Fibroblast of skin of back (primary cell): ENCODE results near the gene RHOBTB1. TPM values are rescaled to one million over a fixed set of nuclear protein-coding genes. Genes with fewer than 3 reads are reported as not detected.
"Not testable (repeated sequence)": the region's sequence is repeated elsewhere in the genome, so short reads cannot be mapped to it uniquely, and the experiment has no call there.

Experiments
- DNase-seq: peaks from one replicate; pipeline ENCODE4 v3.0.0-alpha.2; 2013
- polyA plus RNA-seq, 2 experiments: library from polyadenylated mRNA; unstranded; fragments of 120-200 nt; gene quantifications; one replicate each; pipeline ENCODE4 v1.2.1, GENCODE V29; 2013; ENCODE audit not compliant: insufficient read length in 2 of 2

Gene RHOBTB1, protein sequence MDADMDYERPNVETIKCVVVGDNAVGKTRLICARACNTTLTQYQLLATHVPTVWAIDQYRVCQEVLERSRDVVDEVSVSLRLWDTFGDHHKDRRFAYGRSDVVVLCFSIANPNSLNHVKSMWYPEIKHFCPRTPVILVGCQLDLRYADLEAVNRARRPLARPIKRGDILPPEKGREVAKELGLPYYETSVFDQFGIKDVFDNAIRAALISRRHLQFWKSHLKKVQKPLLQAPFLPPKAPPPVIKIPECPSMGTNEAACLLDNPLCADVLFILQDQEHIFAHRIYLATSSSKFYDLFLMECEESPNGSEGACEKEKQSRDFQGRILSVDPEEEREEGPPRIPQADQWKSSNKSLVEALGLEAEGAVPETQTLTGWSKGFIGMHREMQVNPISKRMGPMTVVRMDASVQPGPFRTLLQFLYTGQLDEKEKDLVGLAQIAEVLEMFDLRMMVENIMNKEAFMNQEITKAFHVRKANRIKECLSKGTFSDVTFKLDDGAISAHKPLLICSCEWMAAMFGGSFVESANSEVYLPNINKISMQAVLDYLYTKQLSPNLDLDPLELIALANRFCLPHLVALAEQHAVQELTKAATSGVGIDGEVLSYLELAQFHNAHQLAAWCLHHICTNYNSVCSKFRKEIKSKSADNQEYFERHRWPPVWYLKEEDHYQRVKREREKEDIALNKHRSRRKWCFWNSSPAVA
- polyA plus RNA-seq (2013, experiment 1 of 2; ENCODE audit: insufficient read length): 13.6 TPM
- 17.3 TPM for polyA plus RNA-seq (2013, experiment 2 of 2; ENCODE audit: insufficient read length)

DNA sequence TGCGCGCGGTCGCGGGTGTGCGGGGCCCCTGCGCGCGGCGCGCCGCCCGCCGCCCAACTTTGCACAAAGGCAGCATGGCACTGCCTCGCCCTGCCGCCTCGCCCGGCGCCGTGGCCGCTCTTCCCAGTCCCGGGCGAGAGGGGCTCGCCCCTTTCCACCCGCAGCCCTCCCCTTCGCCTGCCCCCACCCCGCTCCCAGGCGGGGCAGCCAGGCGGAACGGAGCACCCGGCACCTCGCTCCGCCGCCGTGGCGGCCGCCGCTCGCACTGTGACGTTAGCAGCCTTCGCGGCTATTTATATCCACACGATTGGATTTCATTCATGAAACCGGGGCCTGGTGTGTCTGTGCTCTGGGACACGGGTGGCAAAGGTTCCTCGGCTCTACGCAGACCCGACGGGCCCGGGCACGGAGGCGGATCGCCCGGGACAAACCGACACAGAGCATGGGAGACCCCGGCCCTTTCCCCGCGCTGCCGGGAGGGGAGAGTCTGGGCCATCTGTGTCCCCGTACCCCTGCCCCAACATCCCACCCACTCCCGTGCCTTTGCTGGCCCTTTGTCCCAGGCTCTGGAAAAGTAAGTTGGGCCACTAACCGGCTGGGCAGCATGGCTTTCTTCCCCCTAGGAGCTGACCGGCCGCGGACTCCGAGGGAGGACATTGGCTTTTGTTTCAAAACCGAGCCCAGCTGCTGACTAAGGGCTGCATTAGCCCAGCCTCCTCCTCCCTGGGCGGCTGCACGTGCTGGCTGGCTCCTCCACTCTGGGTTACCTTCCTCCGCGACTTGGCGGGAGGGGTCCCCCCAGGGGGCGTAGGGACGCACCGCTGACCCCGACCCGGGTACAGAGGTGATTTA is at the start of gene RHOBTB1:
RHOBTB1 (minus strand) TSS at position 128 of the 852 bp plus-strand sequence. CDS start 32,643 bp downstream, outside the sequence.
- DNase-seq: peak; percentile 89

DNA sequence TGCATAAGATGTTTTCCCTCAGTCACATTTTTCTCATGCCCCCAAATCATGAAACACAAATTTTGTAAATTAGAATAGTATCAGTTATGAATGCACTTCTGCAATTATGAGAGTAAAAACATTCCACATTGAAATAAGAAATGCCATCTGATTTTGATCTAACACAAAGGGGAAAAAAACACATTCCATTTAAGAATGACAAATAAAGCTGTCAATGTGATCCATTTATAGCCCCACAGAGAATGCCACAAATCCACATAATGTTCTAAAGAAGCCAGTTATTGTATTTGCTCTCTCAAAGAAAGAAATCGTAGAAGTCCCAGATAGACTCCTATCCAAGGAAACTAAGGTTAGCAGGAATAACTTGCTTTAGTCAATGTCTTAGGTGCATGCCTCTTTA is 48.7 kb upstream of the RHOBTB1 start:
- DNase-seq: peak; percentile 28

DNA sequence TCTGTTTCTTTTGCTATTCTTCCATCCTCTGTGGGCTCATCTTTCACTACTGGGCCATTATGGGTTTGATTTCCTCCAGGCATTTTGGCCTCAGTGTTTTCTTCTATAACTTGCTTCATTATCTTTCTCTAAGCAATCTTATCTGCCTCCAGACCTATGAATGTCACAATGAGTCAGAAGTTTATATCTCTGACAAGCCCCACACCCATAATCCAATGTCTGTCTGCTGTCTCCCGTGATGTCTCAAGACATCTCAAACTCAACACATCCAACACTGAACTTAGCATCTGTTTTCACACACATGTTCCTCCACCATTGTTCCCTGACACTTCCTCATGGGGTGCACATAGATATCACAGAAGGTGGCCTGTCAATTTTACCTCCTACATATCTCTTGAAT is 46.7 kb upstream of the RHOBTB1 start:
- DNase-seq: no peak

DNA sequence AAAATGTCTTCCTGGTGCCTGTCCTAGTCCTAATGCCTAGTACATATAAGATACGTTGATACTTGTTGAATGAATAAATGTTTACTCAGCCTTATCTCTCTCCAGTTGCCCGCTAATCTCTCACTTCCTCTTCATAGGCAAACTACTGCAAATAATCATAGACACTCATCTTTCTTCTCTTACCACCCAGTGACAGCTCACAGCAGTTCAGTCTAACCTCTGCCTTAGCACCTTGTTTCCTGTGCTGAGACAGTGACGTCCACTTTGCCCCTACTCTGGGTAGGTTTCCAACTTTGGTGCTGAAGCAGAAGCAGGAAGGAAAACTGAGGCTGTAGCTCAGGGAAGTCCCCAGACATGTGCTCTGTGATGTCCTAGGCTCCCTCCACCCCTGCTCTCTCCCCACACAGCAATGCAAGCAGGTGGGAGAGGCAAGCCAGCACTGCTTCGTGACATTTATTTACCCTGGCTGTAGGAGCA is 45.5 kb upstream of the RHOBTB1 start:
- DNase-seq: no peak

DNA sequence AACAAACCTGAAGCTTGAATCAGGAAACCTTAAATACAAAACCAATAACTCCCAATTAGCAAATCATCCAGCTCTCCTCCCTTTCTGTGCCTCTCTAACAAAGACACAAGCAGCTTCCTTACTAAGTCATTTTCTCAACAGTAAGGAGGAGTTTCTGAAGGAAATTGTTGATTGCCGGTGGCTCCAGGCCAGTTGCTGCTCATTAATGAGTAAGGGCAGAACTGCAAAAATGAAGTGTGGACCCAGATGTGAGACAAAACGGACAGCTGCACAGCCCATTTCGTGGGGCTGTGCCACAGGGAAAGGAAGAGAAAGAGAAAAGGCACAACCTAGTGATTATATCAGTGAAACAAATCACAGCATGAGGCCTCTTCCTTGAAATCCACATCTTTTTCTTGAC is 42.8 kb upstream of the RHOBTB1 start:
- no peak for DNase-seq

DNA sequence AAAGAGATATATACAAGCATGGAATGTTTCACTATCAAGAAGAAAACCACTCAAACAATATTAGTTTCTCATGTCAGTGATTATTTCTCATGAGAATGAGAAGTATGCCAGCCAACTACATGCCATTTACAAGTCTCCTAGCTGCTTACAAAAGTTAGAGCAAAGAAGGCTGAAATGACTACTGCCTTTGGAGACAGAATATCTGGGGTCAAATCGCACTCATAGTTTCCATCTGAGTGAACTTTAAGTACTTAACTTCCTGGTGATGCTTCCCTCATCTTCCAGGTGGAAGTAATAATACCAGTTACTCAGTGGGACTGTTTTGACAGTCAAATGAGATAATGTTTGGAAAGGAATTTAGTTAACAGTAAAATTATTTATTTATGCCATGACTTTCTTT is 42.0 kb upstream of the RHOBTB1 start:
- no peak for DNase-seq

DNA sequence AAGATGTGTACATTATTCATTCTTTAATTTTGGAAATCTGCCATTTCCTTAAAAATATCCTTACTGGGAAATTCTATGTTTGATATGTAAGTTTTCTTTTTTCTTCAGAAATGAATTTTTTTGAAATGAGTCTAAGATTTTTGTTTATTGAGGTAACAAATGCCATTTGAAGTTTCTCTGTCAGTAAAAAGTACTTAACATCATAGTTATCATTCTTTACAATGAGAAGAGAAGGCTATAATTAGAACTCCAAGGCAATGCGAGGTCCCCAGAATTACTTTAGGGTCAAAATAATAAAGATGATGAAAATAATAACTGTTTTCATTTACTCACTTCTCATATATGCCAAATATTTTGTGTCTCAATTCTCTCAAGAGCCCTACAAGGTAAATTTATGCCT is 37.0 kb upstream of the RHOBTB1 start:
- DNase-seq: peak; percentile 69

DNA sequence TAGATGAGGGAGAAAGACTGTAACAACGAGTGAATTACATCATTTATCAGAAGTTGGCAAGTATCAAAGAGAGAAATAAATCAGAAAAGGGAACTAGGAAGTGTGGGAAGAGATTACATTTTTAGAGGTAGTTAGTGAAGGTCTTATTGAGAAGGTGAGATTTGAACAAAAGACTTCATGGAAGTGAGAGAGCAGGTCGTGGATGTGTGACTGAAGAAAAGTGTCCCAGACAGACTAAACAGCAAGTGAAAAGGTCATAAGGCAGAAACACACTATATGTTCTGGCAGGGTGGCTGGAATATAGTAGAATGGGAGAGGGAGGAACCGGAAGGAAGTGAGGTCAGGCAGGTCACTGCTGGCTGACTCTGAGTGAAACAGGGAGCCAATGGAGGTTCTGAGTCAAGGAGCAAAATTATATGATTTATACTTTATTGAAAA is 35.7 kb upstream of the RHOBTB1 start:
- no peak for DNase-seq

DNA sequence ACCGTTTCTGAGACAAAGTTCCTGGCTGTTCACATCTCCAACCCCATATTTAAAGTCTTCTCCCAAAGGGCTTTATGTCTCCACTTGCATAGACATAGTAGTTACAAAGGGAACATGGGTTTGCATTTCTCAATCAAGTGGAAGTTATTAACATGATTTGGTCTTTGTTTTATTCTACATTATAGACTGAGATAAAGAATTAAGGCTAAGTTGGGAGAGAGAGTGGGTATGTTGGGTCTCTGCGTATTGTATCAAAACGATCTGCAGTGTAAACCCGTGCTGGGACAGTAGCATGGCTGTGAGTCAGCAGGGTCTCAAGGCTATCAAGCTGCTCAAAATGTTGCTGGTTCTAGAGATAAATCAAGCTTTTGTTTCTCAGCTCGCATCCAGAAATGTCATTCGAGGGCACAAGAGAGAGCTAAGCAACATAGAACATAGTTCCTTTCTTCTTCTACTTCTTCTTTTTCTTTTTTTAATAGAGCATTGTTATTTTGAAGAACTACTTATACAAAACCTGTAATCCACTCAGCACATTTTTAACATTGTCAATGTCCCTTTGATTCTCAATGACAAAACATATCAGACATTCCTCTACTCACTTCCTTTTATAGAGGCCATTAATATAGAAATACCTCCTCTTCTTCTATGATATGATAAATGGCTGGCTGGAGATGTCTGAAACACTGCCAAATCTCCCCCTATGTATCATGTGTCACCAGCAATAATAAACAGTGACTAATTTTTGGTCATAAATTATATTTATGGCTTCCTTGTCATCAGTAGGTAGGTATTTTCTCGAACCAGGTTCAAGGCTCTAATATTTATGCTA is 34.5 kb upstream of the RHOBTB1 start:
- peak; percentile 75 for DNase-seq

DNA sequence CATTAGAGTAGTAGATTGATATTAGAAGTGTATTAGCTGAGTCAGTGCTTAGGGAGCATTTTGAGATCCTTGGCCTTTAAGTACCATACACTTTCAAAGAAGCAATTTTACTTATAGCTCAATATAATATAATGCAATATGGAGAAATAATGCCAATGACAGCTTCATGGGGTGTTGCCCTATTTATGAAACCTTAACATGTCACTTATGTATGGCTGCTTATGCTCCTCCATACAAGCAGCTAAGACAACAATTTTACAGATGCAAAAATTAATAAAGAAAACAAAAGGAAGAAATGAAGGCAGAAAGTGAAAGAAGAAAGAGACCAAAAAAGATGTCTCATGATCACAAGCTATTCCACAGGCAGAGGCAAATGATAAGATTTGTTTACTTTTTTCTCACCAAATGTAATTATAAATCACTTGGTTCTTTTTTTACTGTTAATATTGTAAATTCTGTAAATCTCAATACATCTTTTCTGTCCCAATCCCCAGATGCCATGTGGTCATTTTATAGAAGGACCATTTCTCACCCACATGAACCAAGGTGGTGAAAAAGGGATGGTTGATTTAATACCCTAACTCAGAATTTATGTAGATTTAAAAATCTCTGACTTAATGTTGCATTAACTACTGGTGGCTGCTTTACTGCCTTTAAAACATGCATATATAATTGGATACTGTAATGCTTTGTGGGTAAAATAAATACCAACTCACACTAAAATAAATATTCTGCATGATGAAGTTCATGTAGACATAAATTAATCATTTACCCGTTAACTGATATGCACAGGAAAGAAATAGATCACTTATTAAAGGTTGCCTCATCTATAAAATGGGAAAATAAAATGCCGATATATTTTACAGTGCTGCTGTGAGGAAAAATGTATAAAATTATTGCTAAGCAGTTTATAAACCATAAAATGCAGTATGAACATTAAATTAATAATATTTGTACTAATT is 33.5 kb upstream of the RHOBTB1 start:
- DNase-seq: no peak

DNA sequence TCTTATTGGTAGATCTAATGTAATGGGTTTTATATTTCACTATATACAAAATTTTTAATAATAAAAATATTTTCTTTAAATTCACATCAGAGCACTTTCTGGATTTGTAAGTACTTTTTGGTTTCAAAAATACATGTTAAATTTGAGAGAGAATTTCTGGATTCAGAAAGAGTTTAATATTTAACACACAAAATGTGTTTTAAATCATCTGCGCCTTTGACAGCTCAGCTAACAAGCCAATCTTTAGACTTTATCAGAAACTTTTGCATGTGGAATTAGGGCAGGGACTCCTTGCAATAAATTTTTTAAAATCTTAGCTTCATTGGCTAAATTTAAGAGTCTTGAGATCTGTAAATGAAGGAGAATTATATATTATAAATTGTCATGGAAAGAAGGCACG is 32.7 kb upstream of the RHOBTB1 start:
- DNase-seq: no peak

DNA sequence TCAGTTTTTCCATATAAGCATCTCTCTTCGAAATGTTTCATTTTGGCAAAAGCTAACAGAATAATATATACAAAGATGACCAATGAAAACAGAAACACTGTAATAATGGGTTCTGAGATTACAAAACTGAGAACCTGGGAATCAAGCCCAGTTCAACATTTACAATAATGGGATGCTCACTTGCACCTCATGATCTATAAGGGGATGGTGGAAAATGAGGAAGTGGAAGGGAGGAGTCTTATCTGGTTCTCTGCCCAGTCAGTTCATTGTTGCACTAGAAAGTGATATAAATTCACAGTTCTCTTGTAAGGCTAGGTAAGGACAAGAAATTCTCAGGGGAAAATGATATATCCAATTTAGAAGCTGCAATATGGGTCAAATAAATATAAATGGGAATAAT is 31.7 kb upstream of the RHOBTB1 start:
- no peak for DNase-seq

DNA sequence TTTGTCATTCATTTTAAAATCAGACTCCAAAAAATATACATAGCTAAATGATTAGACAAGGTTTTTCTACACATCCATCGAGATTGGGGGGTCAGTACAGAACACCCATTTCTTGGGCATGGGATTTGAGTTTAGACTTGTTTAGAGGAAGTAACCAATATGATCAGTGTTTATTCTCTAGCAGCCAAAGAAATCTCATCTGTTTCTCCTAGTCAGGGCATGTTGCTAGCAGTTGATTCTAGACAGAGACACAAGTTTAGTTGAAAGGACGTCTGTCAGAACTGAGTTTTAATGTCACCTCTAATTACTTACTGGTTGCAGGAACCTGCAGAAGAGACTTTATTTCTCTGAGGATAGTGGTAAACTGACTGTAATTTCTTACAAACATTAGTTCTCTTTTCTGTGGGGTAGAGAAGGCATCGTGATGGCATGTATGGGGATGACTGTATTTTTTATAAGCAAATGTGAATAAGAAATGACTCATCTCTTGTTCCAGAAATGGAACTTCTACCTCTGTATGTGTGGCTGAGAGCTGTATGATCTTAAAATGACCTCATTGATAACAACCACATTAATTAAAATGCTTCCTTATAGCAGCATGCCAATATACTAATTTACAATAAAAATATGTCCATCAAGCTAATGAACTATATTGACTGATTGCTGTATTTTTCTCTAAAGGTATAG is 30.6 kb upstream of the RHOBTB1 start:
- peak; percentile 54 for DNase-seq

DNA sequence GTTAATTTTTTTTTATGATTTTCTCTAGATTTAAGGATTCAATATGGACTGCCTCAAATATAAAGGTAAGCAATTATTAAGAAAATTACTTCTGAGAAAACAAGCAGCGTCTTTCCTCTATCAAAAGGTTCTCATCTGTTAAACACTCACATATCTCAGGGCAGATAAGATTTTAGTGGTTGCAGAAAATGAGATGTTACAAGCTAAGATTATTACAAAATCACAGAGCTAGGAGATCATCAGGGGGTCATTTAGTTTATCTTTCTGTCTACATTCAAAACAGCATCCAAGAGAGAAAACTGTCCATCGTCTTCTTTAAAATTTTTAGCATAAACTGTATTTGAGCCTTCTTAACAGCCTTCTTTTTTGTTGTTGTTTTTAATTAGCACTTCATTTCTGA is 29.1 kb upstream of the RHOBTB1 start:
- DNase-seq: no peak

DNA sequence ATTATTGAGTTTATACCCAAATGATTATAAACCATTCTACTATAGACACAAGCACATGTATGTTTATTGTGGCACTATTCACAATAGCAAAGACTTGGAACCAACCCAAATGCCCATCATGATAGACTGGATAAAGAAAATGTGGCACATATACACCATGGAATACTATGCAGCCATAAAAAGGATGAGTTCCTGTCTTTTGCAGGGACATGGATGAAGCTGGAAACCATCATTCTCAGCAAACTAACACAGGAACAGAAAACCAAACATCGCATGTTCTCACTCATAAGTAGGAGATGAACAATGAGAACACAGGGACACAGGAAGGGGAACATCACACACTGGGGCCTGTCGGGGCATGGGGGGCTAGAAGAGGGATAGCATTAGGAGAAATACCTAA is 28.2 kb upstream of the RHOBTB1 start:
- DNase-seq: not testable (repeated sequence)

DNA sequence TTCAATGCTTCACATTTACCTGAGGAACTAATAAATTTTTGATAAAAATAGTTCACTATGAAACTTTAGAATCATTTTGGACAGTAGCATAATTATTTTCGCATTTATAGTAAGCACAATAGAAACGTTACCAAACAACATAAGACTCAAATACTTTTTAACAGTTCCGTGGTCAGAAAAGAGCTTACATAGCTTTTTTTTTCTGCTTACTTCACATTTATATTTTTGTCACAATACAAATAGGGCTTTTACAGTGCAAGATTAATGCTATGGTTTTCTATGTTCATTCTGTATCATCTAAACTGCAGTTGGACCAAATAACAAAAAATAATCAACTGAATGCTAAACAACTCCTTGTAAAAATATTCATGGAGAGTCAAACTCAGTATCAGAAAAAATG is 26.5 kb upstream of the RHOBTB1 start:
- DNase-seq: no peak

DNA sequence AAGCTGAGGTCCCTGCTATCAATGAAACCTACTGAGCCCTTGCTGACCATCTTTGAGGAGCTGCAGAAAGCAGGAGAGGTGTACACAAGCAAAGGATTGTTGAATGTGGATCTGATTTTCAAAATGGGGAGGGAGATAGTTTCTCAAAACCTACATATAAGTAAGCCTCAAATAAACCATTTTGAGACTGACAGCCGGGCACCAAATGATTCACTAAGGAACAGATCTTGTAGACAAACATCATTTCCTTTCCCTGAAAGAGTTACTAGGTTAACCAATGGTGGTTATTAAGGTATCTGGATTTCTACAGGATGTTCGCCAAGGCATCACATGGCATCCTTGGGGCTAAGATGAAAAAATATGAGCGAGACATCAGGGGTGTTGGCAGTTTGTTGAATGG is 24.5 kb upstream of the RHOBTB1 start:
- DNase-seq: no peak

DNA sequence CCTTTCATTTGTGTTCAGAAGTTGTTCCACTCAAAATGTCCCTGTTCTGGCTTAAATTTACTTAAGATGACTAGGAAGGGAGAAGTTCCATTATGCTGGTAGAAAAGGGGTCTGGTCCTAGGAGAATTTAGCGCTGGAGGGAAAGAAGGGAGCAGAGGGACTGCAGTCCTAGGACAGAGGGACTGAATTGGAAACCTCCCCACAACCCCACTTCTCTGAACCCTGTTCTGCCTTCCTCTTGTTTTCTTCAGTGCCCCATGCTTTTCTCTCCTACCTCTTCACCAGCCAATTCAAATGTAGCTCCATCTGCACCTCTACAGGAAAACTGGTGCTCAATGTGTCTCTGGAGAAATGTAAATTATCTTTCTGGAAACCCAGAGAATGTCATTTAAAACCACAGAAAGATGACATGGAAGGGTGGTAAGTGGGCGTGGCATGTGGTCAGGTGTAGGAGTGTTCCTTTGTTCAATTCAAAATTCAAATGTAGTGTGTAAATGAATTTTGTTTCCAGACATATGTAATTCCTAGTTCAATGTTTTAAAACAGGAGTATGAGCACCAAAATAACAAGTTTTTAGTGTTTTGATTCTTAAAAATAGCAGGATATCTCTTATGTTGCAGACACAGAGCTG is 24.0 kb upstream of the RHOBTB1 start:
- no peak for DNase-seq

DNA sequence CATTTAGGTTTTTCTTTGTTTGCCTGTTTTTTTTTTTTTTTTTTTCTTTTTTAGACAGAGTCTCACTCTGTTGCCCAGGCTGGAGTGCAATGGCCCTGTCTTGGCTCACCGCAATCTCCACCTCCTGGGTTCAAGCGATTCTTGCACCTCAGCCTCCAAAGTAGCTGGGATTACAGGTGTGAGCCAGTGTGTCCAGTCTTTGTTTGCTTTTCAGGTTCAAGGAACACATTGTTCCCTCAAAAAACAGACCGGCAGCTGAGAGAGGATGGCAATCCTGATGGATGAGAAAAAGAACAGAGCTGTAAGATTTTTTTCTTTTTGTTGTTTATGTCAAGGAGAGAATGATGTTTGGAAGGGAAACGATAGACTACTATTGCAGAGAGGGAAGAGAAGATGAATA is 23.3 kb upstream of the RHOBTB1 start:
- DNase-seq: no peak

DNA sequence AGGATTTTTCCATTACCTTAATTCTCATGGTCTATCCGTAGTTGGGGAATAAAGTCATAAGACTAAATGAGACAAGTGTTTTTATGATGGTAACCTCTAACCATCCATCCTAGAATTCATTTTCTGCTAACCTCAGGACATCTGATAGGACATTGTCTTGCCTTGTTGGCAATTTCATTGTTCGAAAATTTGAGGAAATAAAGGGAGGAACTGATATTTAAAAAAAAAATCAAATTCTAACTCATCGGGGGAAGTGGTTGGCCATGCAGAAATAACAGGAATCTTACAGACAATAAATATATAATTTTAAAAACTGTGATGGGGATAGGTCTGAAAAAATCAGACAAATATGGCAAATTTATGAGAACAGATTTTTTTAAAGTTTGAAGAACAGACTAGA is 21.7 kb upstream of the RHOBTB1 start:
- DNase-seq: no peak
